ENCODE measurements around the gene STX8.
A peak's percentile ranks its signal among the peaks of the same experiment; 100 is the strongest.

- TF ChIP-seq POLR2A (IDR thresholded peaks at IDR 0.05): no peak
- peak; percentile 12 to 58 (median 24) for TF ChIP-seq CTCF (IDR thresholded peaks at IDR 0.05)
Observed at GRCh38 chr17:9529033-9529700, 46.5 kb downstream of the STX8 start.
